C4-2B (cell line): Measurements from ENCODE around the gene GRIA1.

Experiments used
- CTCF ChIP-seq: fragments of 450-650 bp; conservative IDR thresholded peaks from 2 replicates; pipeline ENCODE4 v1.5.1; 2017; ENCODE audit warnings: mild to moderate bottlenecking
- ZFX ChIP-seq: fragments of 450-650 bp; IDR thresholded peaks from 2 replicates; pipeline ENCODE4 v1.6.1; 2017

- TF ChIP-seq ZFX (no peak), CTCF (no peak)
These were observed 62.4 kb downstream of the GRIA1 start for GRCh38 chr5:153552886-153553285.
